H1 (cell line): ENCODE data around the gene MBLAC1. TPM values are rescaled to one million over a fixed set of nuclear protein-coding genes. Genes with fewer than 3 reads are reported as not detected.

Experiments used
- CTCF ChIA-PET: fragments of 300-600 bp; sonication (Branson Sonifier 250); formaldehyde crosslinking; loops from one replicate; lab custom pipeline; 2021; ENCODE audit not compliant: partially characterized antibody; lab: Charles Lee
- POLR2A ChIA-PET: fragments of 300-600 bp; sonication (Branson Sonifier 250); formaldehyde crosslinking; loops from one replicate; lab custom pipeline; 2021; ENCODE audit warnings: inconsistent platforms; ENCODE audit not compliant: partially characterized antibody; lab: Charles Lee
- DNase-seq, 2 experiments: peaks; one replicate each; pipeline versions ENCODE4 v3.0.0 to v3.0.0-alpha.2; 2010 to 2022; ENCODE audit warnings: low spot score in 2 of 2, low read depth in 1 of 2, mixed read lengths in 1 of 2
- FAIRE-seq: peaks from 2 replicates; lab custom pipeline; 2011; peaks lifted over from hg19 to GRCh38; lab: Jason Lieb, UNC
- H2AFZ ChIP-seq: 2 replicates; pipeline ENCODE4 v1.8.1; 2012; ENCODE audit warnings: low read length, inconsistent platforms
- H2AK5ac ChIP-seq: 2 replicates; pipeline ENCODE4 v1.6.1; 2013; ENCODE audit warnings: low read depth, low read length
- H2BK120ac ChIP-seq: replicated peaks from 2 replicates; pipeline ENCODE3; 2013; ENCODE audit warnings: low read depth, low read length, inconsistent platforms
- H2BK12ac ChIP-seq: 2 replicates; pipeline ENCODE4 v1.6.1; 2013; ENCODE audit warnings: low read depth, low read length
- H2BK15ac ChIP-seq: 2 replicates; pipeline ENCODE4 v1.6.1; 2013; ENCODE audit warnings: low read length
- H2BK20ac ChIP-seq: 2 replicates; pipeline ENCODE4 v1.6.1; 2013; ENCODE audit warnings: low read length
- H2BK5ac ChIP-seq: 2 replicates; pipeline ENCODE4 v1.6.1; 2013; ENCODE audit warnings: low read depth, low read length
- H3K14ac ChIP-seq: 2 replicates; pipeline ENCODE4 v1.6.1; 2013; ENCODE audit warnings: inconsistent platforms; ENCODE audit not compliant: insufficient read length
- H3K18ac ChIP-seq: 2 replicates; pipeline ENCODE4 v1.6.1; 2013; ENCODE audit warnings: low read length; ENCODE audit errors: extremely low read depth
- H3K23ac ChIP-seq: 2 replicates; pipeline ENCODE4 v1.6.1; 2013; ENCODE audit warnings: inconsistent platforms; ENCODE audit not compliant: insufficient read length
- H3K23me2 ChIP-seq: 2 replicates; pipeline ENCODE4 v1.6.1; 2013; ENCODE audit warnings: low read depth, low read length
- H3K27ac ChIP-seq: 2 replicates; pipeline ENCODE4 v1.6.1; 2011; ENCODE audit warnings: low read depth, low read length, inconsistent platforms
- H3K27me3 ChIP-seq, 4 experiments: replicated peaks in 1 of 4; 1 replicate in 1 of 4; 2 replicates in 3 of 4; pipeline versions ENCODE4 v1.6.1 to v1.8.1; 2011 to 2013; ENCODE audit warnings: low read length in 3 of 4, mild to moderate bottlenecking in 3 of 4, inconsistent platforms in 2 of 4, mixed read lengths in 2 of 4, moderate library complexity in 1 of 4; ENCODE audit not compliant: control insufficient read depth in 3 of 4, insufficient read depth in 3 of 4; ENCODE audit errors: extremely low read depth in 1 of 4
- H3K36me3 ChIP-seq, 4 experiments: 2 replicates each; pipeline versions ENCODE4 v1.6.1 to v1.8.1; 2011 to 2013; ENCODE audit warnings: mild to moderate bottlenecking in 4 of 4, low read length in 3 of 4, moderate library complexity in 2 of 4, control low read depth in 1 of 4, inconsistent platforms in 1 of 4; ENCODE audit not compliant: insufficient read depth in 4 of 4, control insufficient read depth in 2 of 4
- H3K4ac ChIP-seq: replicated peaks from 2 replicates; pipeline ENCODE3; 2013; ENCODE audit warnings: low read length, low read depth, mixed read lengths, inconsistent platforms; ENCODE audit not compliant: insufficient read length
- H3K4me1 ChIP-seq, 4 experiments: replicated peaks in 1 of 4; 1 replicate in 1 of 4; 2 replicates in 3 of 4; pipeline versions ENCODE4 v1.6.1 to v1.8.1; 2011 to 2013; ENCODE audit warnings: low read length in 3 of 4, inconsistent platforms in 2 of 4, mixed read lengths in 1 of 4; ENCODE audit not compliant: insufficient read depth in 4 of 4, control insufficient read depth in 3 of 4
- H3K4me2 ChIP-seq, 2 experiments: 2 replicates each; pipeline versions ENCODE4 v1.6.1 to v1.8.1; 2011 to 2013; ENCODE audit warnings: low read depth in 2 of 2, low read length in 2 of 2, control low read depth in 1 of 2, inconsistent platforms in 1 of 2, mild to moderate bottlenecking in 1 of 2; ENCODE audit not compliant: insufficient read depth in 1 of 2
- H3K4me3 ChIP-seq, 4 experiments: fragments of 200-600, 300-600 bp in 1 of 4; sonication (generic), shearing (Covaris generic), sonication (Bioruptor Twin) in 1 of 4; 2 replicates each; pipeline versions ENCODE4 v1.5.1 to v1.8.1; 2011 to 2016; ENCODE audit warnings: low read length in 4 of 4, low read depth in 3 of 4, control low read depth in 2 of 4, inconsistent platforms in 2 of 4, mild to moderate bottlenecking in 2 of 4, mixed read lengths in 1 of 4, moderate library complexity in 1 of 4; ENCODE audit not compliant: insufficient read depth in 2 of 4; ENCODE audit errors: extremely low read depth in 1 of 4
- H3K56ac ChIP-seq: replicated peaks from 2 replicates; pipeline ENCODE3; 2013; ENCODE audit warnings: low read depth, mild to moderate bottlenecking, mixed read lengths, low read length, inconsistent platforms; ENCODE audit not compliant: insufficient read length
- H3K79me1 ChIP-seq: 2 replicates; pipeline ENCODE4 v1.6.1; 2013; ENCODE audit warnings: low read depth, low read length, control low read depth
- H3K79me2 ChIP-seq, 2 experiments: 2 replicates each; pipeline versions ENCODE4 v1.6.1 to v1.8.1; 2012 to 2013; ENCODE audit warnings: low read length in 2 of 2, mild to moderate bottlenecking in 2 of 2, inconsistent platforms in 1 of 2; ENCODE audit not compliant: insufficient read depth in 2 of 2, control insufficient read depth in 1 of 2
- H3K9ac ChIP-seq, 4 experiments: replicated peaks in 1 of 4; 1 replicate in 1 of 4; 2 replicates in 3 of 4; pipeline versions ENCODE4 v1.6.1 to v1.8.1; 2011 to 2013; ENCODE audit warnings: low read depth in 3 of 4, low read length in 3 of 4, control low read depth in 2 of 4, mild to moderate bottlenecking in 2 of 4, moderate library complexity in 2 of 4, inconsistent platforms in 1 of 4; ENCODE audit errors: extremely low read depth in 1 of 4
- H3K9me3 ChIP-seq, 2 experiments: 2 replicates each; pipeline versions ENCODE4 v1.6.1 to v1.8.1; 2012 to 2013; ENCODE audit warnings: mild to moderate bottlenecking in 2 of 2, moderate library complexity in 2 of 2, control low read depth in 1 of 2, inconsistent platforms in 1 of 2, low read depth in 1 of 2, low read length in 1 of 2, mixed read lengths in 1 of 2; ENCODE audit not compliant: insufficient read depth in 2 of 2
- H4K20me1 ChIP-seq, 2 experiments: replicated peaks in 1 of 2; 2 replicates each; pipeline versions ENCODE3 to v1.8.1; 2011 to 2013; ENCODE audit warnings: inconsistent platforms in 2 of 2, low read length in 2 of 2, mild to moderate bottlenecking in 1 of 2; ENCODE audit not compliant: insufficient read depth in 2 of 2, control insufficient read depth in 1 of 2
- H4K5ac ChIP-seq: 2 replicates; pipeline ENCODE4 v1.6.1; 2013; ENCODE audit warnings: low read length, low read depth, mixed read lengths, inconsistent platforms; ENCODE audit not compliant: insufficient read length
- H4K8ac ChIP-seq: 2 replicates; pipeline ENCODE4 v1.8.0; 2013; ENCODE audit warnings: mild to moderate bottlenecking, moderate library complexity, low read length, inconsistent platforms; ENCODE audit not compliant: insufficient read depth; ENCODE audit errors: extremely low read depth
- H4K91ac ChIP-seq: replicated peaks from 2 replicates; pipeline ENCODE3; 2013; ENCODE audit warnings: low read length, mixed read lengths, inconsistent platforms; ENCODE audit not compliant: insufficient read length
- ASH2L ChIP-seq: fragments of 200-600, 300-600 bp; sonication (generic); IDR thresholded peaks from one replicate; pipeline ENCODE4 v1.7.1; 2017; ENCODE audit warnings: low read length
- ATF2 ChIP-seq: IDR thresholded peaks from 2 replicates; pipeline ENCODE4 v1.6.1; 2012; ENCODE audit warnings: low read length, inconsistent platforms
- E2F6 ChIP-seq: IDR thresholded peaks from 2 replicates; pipeline ENCODE4 v1.6.1; 2012; ENCODE audit warnings: inconsistent platforms
- POLR2AphosphoS5 ChIP-seq: IDR thresholded peaks from 2 replicates; pipeline ENCODE4 v1.6.1; 2011; ENCODE audit warnings: low read depth, low read length
- SIN3A ChIP-seq, 2 experiments: IDR thresholded peaks in 1 of 2; conservative IDR thresholded peaks in 1 of 2; 2 replicates each; pipeline ENCODE4 v1.6.1; 2011 to 2012; ENCODE audit warnings: low read length in 2 of 2, improper control_type of control experiment in 1 of 2, low read depth in 1 of 2, mild to moderate bottlenecking in 1 of 2
- WGBS, 2 experiments: shearing (Covaris generic) in 1 of 2; methylation state at CpG; one replicate each; pipeline versions ENCODE4 v1.1.6 to v1.1.7; 2013 to 2015; ENCODE audit warnings: low lambda C conversion rate in 2 of 2, mixed read lengths in 2 of 2, inconsistent platforms in 1 of 2, low coverage in 1 of 2, missing lambda C conversion rate in 1 of 2; ENCODE audit not compliant: insufficient replicate concordance in 2 of 2, insufficient coverage in 1 of 2, insufficient read length in 1 of 2; ENCODE audit errors: extremely low coverage in 1 of 2, missing lambda C conversion rate in 1 of 2; 5-methylcytosine and 5-hydroxymethylcytosine counted together
- polyA plus RNA-seq, 7 experiments: library from polyadenylated mRNA; depleted of rRNA in 3 of 7; stranded (reverse) in 5 of 7; unstranded in 2 of 7; fragments of >200 nt in 5 of 7; fragments of 200-250 nt in 2 of 7; gene quantifications; 1 replicate in 5 of 7; 2 replicates in 1 of 7; 4 replicates in 1 of 7; pipeline versions ENCODE4 v1.2.1 to v1.2.3, GENCODE V29; 2011 to 2013; ENCODE audit warnings: missing spikeins in 2 of 7, mixed read lengths in 2 of 7
- total RNA-seq: library from RNA; stranded (reverse); fragmentation: NEBNext Ultra II Directional; extraction: Animal tissue kit (Norgen Biotek cat#: 25700); gene quantifications from 2 replicates; pipeline ENCODE4 v1.2.1, GENCODE V29; 2021

The MBLAC1 gene
- total and polyA plus RNA-seq, 2 of the 8 experiments (the other 6 are each of a cell fraction or from before 2014, with no cell fraction given) = 1.00 to 1.7 TPM

GRCh38 chr7:100127866-100128636 is 1.3 kb downstream of the MBLAC1 start:
- Histone ChIP-seq H3K56ac (peak overlapping the region; percentile 10), H2AK5ac (no peak overlapping the region), H3K79me2 (no peaks in the 10 kb centered on the region), H3K4me2 (peak overlapping the region; percentile 74 to 90), H3K23ac (no peak overlapping the region), H2BK5ac (no peak overlapping the region), H3K4me1 (peaks cover 0 to 8% (median 0%) of the 10 kb centered on the region in 4 experiments; a peak in 2 of 7 replicates), H3K4ac (peak overlapping the region; percentile 91), H3K27ac (no peak overlapping the region), H3K27me3 (peaks cover 0 to 11% (median 0%) of the 10 kb centered on the region in 4 experiments; a peak in 2 of 7 replicates), H3K14ac (no peak overlapping the region), H4K91ac (peak overlapping the region; percentile 98), H4K20me1 (no peaks in the 10 kb centered on the region), H3K23me2 (peaks cover 8% of the 10 kb centered on the region; the same call in 1 of the 2 replicates), H2BK15ac (no peak overlapping the region; the same call in 1 of the 2 replicates), H3K9ac (peak overlapping the region in 3 of 4 experiments; percentile 9 to 91 (median 24); a peak in 4 of 7 replicates), H2BK120ac (no peak overlapping the region), H2BK20ac (no peak overlapping the region), H4K5ac (no peak overlapping the region), H2AFZ (peak overlapping the region; percentile 4; the same call in 1 of the 2 replicates), H4K8ac (0 out of 2 replicates have a peak overlapping the region, but pooled peaks have one; percentile 73), H3K4me3 (peak overlapping the region; percentile 84 to 90 (median 88)), H3K18ac (peak overlapping the region; percentile 75), H3K36me3 (no peaks in the 10 kb centered on the region), H3K79me1 (no peaks in the 10 kb centered on the region), H3K9me3 (no peaks in the 10 kb centered on the region), H2BK12ac (no peak overlapping the region; the same call in 1 of the 2 replicates)
- 11% methylated on average over 26 of the region's 37 CpGs; no CpG with 5 or more reads in 1 of the 2 experiments for WGBS, 2 experiments
- FAIRE-seq (no peak), DNase-seq (peak in 1 of 2 experiments; percentile 66)
- CTCF ChIA-PET = interaction anchor here (0.5 to 9.0 kb wide), 10 partner anchors 17 to 214 kb away, joined by 3 to 108 read pairs (median 4); partner anchors contain the start of genes AP4M1, GAL3ST4, GPC2 and LAMTOR4
- TF ChIP-seq ASH2L (peak; percentile 24), ATF2 (no peak), SIN3A (conservative IDR thresholded peaks at IDR 0.05 in 1 of 2, IDR thresholded peaks at IDR 0.05 in 1 of 2; ENCODE audit: low read depth in 1 of 2, low read length in 2 of 2) (no peak), E2F6 (0 out of 2 replicates have a peak, but pooled peaks have one; percentile 16), POLR2AphosphoS5 (peak; percentile 20; the same call in 1 of the 2 replicates)
- POLR2A ChIA-PET = interaction anchor here (0.6 to 4.1 kb wide), 20 partner anchors 8 to 53 kb away, joined by 3 to 68 read pairs (median 4); partner anchors contain the start of genes AP4M1, GAL3ST4, GPC2 and LAMTOR4
